K562 (cell line): Measurements from ENCODE around the gene ZNF488.
"Not testable (repeated sequence)": the region's sequence is repeated elsewhere in the genome, so short reads cannot be mapped to it uniquely, and the experiment has no call there.

Experiments
- CC2D1A ChIP-seq: fragments of 450-650 bp; IDR thresholded peaks from 2 replicates; pipeline ENCODE4 v1.6.1; 2017; ENCODE audit warnings: mild to moderate bottlenecking
- CXXC5 ChIP-seq: fragments of 250-450 bp; sonication (Bioruptor Pico); IDR thresholded peaks from 2 replicates; pipeline ENCODE4 v1.8.0; 2022; ENCODE audit warnings: inconsistent platforms, mild to moderate bottlenecking, moderate library complexity
- POLR2A ChIP-seq: fragments of 450-650 bp; conservative IDR thresholded peaks from 2 replicates; pipeline ENCODE4 v1.6.1; 2016
- TCF7 ChIP-seq: sonication (generic); IDR thresholded peaks from 2 replicates; pipeline ENCODE4 v1.6.1; 2016; ENCODE audit warnings: antibody characterized with exemption, borderline replicate concordance
- ZBTB8A ChIP-seq: fragments of 450-650 bp; IDR thresholded peaks from 2 replicates; pipeline ENCODE4 v1.6.1; 2018; ENCODE audit warnings: mild to moderate bottlenecking, moderate library complexity; ENCODE audit not compliant: partially characterized antibody
- ZNF507 ChIP-seq: conservative IDR thresholded peaks from 2 replicates; pipeline ENCODE4 v1.6.1; 2017; ENCODE audit warnings: missing genetic modification characterization, missing compliant biosample characterization
- TF ChIP-seq, protein P1 (sequence below), 3 experiments: IDR thresholded peaks in 2 of 3; conservative IDR thresholded peaks in 1 of 3; 2 replicates each; pipeline ENCODE4 v1.5.1; 2011 to 2012; ENCODE audit warnings: low read length in 3 of 3, mild to moderate bottlenecking in 3 of 3, control low read depth in 2 of 3, improper control_type of control experiment in 1 of 3, inconsistent platforms in 1 of 3, low read depth in 1 of 3, mixed read lengths in 1 of 3, moderate library complexity in 1 of 3; ENCODE audit not compliant: insufficient read depth in 2 of 3
- TF ChIP-seq, protein P2 (sequence below): fragments of 250-450 bp; sonication (Bioruptor Pico); IDR thresholded peaks from 2 replicates; pipeline ENCODE4 v1.5.0; 2021; ENCODE audit warnings: mild to moderate bottlenecking, borderline replicate concordance

DNA sequence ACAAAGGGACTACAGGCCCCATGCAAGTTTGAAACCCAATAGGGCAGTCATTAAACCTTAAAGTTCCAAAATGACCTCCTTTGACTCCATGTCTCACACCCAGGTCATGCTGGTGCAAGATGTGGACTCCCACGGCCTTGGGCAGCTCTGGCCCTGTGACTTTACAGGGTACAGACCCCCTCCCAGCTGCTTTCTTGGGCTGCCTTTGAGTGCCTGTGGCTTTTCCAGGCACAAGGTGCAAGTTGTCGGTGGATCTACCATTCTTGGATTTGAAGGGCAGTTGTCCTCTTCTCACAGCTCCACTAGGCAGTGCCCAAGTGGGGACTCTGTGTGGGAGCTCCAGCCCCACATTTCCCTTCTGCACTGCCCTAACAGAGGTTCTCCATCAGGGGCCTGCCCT is 2.0 kb upstream of the ZNF488 start:
- TF ChIP-seq, protein P1, sequence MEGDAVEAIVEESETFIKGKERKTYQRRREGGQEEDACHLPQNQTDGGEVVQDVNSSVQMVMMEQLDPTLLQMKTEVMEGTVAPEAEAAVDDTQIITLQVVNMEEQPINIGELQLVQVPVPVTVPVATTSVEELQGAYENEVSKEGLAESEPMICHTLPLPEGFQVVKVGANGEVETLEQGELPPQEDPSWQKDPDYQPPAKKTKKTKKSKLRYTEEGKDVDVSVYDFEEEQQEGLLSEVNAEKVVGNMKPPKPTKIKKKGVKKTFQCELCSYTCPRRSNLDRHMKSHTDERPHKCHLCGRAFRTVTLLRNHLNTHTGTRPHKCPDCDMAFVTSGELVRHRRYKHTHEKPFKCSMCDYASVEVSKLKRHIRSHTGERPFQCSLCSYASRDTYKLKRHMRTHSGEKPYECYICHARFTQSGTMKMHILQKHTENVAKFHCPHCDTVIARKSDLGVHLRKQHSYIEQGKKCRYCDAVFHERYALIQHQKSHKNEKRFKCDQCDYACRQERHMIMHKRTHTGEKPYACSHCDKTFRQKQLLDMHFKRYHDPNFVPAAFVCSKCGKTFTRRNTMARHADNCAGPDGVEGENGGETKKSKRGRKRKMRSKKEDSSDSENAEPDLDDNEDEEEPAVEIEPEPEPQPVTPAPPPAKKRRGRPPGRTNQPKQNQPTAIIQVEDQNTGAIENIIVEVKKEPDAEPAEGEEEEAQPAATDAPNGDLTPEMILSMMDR (IDR thresholded peaks at IDR 0.05 in 2 of 3, conservative IDR thresholded peaks at IDR 0.05 in 1 of 3; ENCODE audit: insufficient read depth in 2 of 3, low read depth in 1 of 3, low read length in 3 of 3) = not testable (repeated sequence)
- TF ChIP-seq ZNF507 (tag); CXXC5; TCF7; CC2D1A; ZBTB8A; POLR2A: not testable (repeated sequence)
- TF ChIP-seq, protein P2, sequence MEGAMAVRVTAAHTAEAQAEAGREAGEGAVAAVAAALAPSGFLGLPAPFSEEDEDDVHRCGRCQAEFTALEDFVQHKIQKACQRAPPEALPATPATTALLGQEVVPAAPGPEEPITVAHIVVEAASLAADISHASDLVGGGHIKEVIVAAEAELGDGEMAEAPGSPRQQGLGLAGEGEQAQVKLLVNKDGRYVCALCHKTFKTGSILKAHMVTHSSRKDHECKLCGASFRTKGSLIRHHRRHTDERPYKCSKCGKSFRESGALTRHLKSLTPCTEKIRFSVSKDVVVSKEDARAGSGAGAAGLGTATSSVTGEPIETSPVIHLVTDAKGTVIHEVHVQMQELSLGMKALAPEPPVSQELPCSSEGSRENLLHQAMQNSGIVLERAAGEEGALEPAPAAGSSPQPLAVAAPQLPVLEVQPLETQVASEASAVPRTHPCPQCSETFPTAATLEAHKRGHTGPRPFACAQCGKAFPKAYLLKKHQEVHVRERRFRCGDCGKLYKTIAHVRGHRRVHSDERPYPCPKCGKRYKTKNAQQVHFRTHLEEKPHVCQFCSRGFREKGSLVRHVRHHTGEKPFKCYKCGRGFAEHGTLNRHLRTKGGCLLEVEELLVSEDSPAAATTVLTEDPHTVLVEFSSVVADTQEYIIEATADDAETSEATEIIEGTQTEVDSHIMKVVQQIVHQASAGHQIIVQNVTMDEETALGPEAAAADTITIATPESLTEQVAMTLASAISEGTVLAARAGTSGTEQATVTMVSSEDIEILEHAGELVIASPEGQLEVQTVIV (CRISPR knock-in tag) = not testable (repeated sequence)
